Stimulated activated memory B cell treated with anti-CD40 and anti-IgM and Interleukin-4, amounts not matched to agents 10 μg/mL and 1 μg/mL and 100 μg/mL, for 72 hours (primary cell): ENCODE results near the gene AGTR1.
"Not testable (repeated sequence)": the region's sequence is repeated elsewhere in the genome, so short reads cannot be mapped to it uniquely, and the experiment has no call there.

Experiments used
- ATAC-seq: fragments of 150-1000 bp; cut with Tn5 transposase; 2 replicates; pipeline ENCODE4 v1.10.0; 2021
- H3K27ac Mint-ChIP-seq: one replicate; pipeline ENCODE4 v1.8.0; 2022; ENCODE audit warnings: mild to moderate bottlenecking, mixed read lengths
- H3K27me3 Mint-ChIP-seq: one replicate; pipeline ENCODE4 v1.8.0; 2022; ENCODE audit warnings: mixed read lengths
- H3K36me3 Mint-ChIP-seq: one replicate; pipeline ENCODE4 v1.8.0; 2022; ENCODE audit warnings: mixed read lengths
- H3K4me1 Mint-ChIP-seq: one replicate; pipeline ENCODE4 v1.8.0; 2022; ENCODE audit warnings: mixed read lengths
- H3K4me3 Mint-ChIP-seq: one replicate; pipeline ENCODE4 v1.8.0; 2022; ENCODE audit warnings: mild to moderate bottlenecking, moderate library complexity, mixed read lengths
- H3K9me3 Mint-ChIP-seq: one replicate; pipeline ENCODE4 v1.8.0; 2022; ENCODE audit warnings: mixed read lengths

Gene AGTR1

DNA sequence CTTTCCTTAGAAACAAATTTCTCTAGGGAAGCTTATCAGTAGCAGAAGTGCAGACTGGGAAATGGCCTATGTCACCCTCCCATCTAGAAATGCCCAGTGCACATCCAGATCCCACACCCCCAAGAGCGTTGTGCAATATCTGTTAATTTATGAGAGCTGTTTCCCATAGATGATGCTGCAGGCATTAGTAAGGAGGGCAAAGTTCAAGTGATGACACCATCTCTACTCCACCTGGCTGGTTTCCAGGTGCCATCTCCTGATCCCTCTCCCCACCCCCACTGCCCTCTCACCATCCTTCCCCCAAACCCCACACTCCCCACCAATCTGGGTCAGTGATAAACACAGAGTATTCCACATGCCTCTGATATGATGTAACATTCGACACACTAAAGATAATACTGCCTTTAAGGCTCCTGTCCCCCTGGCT is 39.4 kb downstream of the AGTR1 start:
- no peak overlapping the region for H3K4me3 Mint-ChIP-seq
- no peak for ATAC-seq
- no peaks in the 10 kb centered on the region for H3K9me3 Mint-ChIP-seq
- no peaks in the 10 kb centered on the region for H3K36me3 Mint-ChIP-seq
- no peak overlapping the region for H3K27ac Mint-ChIP-seq
- H3K4me1 Mint-ChIP-seq = no peaks in the 10 kb centered on the region
- H3K27me3 Mint-ChIP-seq = no peaks in the 10 kb centered on the region

DNA sequence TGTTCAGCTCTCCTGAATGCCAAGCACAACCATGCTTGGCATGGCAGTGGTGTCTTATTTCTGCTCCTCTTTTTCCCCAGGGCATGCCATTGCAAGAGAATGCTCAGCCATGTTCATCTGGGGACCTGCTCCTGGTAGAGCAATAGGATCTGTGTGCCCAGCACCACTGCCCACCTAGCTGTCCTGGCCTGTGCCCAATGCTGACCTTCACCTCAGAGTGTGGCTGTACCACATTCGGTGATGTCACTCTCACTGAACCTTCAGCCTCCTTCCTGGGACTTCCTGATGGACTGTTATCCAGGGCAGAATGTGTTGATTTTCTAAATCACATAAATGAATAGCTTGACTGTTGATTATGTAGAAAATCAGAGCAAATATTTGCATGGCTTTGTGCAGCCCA is 42.0 kb downstream of the AGTR1 start:
- ATAC-seq = peak; percentile 57
- no peaks in the 10 kb centered on the region for H3K27me3 Mint-ChIP-seq
- no peaks in the 10 kb centered on the region for H3K36me3 Mint-ChIP-seq
- H3K27ac Mint-ChIP-seq = no peak overlapping the region
- H3K4me1 Mint-ChIP-seq = no peaks in the 10 kb centered on the region
- no peak overlapping the region for H3K4me3 Mint-ChIP-seq
- no peaks in the 10 kb centered on the region for H3K9me3 Mint-ChIP-seq

DNA sequence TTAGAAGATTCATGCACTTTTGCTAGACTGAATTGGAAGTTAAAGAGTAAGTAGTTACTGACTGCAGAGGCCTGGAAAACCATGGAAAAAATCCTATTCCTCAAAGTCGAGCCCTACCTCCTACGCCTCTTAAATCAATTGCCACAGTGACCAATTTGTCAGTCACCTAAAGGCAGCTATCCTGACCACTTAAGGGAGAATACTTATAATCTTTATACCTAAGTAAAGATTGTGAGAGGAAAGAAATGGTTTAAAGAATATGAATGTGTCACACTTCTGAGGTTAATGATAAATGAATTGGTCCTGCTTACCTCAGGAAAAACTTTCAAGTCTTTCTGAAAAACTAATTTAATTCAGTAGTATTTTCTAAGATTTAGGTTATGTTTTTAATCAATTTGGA is 42.6 kb downstream of the AGTR1 start:
- Mint-ChIP-seq H3K36me3 (no peaks in the 10 kb centered on the region), H3K9me3 (no peaks in the 10 kb centered on the region), H3K27ac (no peak overlapping the region), H3K27me3 (no peaks in the 10 kb centered on the region), H3K4me3 (no peak overlapping the region), H3K4me1 (no peaks in the 10 kb centered on the region)
- ATAC-seq = no peak

DNA sequence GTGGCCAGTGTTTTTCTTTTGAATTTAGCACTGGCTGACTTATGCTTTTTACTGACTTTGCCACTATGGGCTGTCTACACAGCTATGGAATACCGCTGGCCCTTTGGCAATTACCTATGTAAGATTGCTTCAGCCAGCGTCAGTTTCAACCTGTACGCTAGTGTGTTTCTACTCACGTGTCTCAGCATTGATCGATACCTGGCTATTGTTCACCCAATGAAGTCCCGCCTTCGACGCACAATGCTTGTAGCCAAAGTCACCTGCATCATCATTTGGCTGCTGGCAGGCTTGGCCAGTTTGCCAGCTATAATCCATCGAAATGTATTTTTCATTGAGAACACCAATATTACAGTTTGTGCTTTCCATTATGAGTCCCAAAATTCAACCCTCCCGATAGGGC is 43.5 kb downstream of the AGTR1 start:
- Mint-ChIP-seq H3K4me1 (no peaks in the 10 kb centered on the region), H3K27me3 (no peaks in the 10 kb centered on the region), H3K36me3 (no peaks in the 10 kb centered on the region), H3K9me3 (no peaks in the 10 kb centered on the region), H3K27ac (no peak overlapping the region), H3K4me3 (no peak overlapping the region)
- no peak for ATAC-seq

DNA sequence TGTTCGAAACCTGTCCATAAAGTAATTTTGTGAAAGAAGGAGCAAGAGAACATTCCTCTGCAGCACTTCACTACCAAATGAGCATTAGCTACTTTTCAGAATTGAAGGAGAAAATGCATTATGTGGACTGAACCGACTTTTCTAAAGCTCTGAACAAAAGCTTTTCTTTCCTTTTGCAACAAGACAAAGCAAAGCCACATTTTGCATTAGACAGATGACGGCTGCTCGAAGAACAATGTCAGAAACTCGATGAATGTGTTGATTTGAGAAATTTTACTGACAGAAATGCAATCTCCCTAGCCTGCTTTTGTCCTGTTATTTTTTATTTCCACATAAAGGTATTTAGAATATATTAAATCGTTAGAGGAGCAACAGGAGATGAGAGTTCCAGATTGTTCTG is 44.4 kb downstream of the AGTR1 start:
- H3K27ac Mint-ChIP-seq = no peak overlapping the region
- no peaks in the 10 kb centered on the region for H3K27me3 Mint-ChIP-seq
- no peaks in the 10 kb centered on the region for H3K9me3 Mint-ChIP-seq
- no peaks in the 10 kb centered on the region for H3K4me1 Mint-ChIP-seq
- ATAC-seq = no peak
- no peaks in the 10 kb centered on the region for H3K36me3 Mint-ChIP-seq
- H3K4me3 Mint-ChIP-seq = no peak overlapping the region

DNA sequence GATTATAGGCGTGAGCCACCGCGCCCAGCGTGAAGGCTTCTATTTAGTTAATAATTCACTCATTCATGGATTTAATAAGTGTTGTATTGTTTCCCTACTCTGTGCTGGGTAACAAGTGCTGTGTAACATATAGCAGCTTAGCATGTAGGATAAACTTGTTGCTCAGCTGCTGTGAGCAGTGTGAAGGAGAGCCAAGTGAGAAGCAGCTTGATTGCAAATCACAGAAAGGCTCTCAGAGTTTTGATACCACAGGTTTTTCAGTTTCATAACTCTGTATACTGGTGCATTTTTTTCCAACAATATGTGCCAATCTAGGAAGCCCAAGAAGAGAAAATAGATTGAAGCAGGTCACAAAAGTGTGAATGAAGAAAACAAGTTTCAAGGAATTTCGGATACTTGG is 48.4 kb downstream of the AGTR1 start:
- H3K36me3 Mint-ChIP-seq = no peaks in the 10 kb centered on the region
- ATAC-seq = no peak
- no peaks in the 10 kb centered on the region for H3K9me3 Mint-ChIP-seq
- no peaks in the 10 kb centered on the region for H3K27me3 Mint-ChIP-seq
- no peak overlapping the region for H3K4me3 Mint-ChIP-seq
- no peak overlapping the region for H3K27ac Mint-ChIP-seq
- H3K4me1 Mint-ChIP-seq = no peaks in the 10 kb centered on the region

DNA sequence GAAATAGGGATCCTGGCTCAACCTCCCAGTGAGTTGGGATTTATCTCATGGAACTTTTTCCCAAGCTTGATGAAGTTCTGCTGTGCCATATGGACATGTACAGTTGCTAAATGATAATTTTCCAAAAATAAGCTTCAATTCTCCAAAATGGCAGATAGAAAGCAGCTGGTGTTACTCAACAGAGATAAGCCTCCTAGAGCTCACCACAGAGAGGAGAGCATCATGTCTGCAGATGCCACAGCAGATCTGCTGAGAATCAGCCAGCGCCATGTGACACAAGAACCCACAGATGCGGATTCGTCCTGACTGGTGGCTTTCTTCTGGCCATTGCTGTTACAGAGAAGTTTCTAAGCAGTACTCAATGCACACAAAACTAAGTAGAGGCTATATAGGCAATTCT is 50.6 kb downstream of the AGTR1 start:
- Mint-ChIP-seq H3K36me3 (no peaks in the 10 kb centered on the region), H3K4me3 (no peak overlapping the region), H3K4me1 (no peaks in the 10 kb centered on the region), H3K27me3 (no peaks in the 10 kb centered on the region), H3K27ac (no peak overlapping the region), H3K9me3 (no peaks in the 10 kb centered on the region)
- ATAC-seq = no peak

DNA sequence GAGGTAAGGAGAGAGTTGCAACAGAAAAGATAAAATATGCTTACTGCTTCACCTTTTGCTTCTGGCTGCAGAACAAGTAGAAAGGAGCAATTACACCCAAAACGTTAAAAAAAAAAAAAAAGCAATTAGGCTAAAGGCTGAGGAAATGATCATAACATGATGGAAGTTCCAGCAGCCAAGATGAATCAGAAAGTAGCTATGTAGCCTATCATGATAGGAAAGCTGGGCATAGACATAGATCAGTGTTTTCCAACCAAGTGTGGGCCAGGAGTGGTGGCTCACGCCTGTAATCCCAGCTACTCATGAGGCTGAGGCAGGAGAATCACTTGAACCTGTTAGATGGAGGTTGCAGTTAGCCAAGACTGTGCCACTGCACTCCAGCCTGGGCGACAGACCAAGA is 52.6 kb downstream of the AGTR1 start:
- H3K27ac Mint-ChIP-seq = no peak overlapping the region
- H3K4me1 Mint-ChIP-seq = no peaks in the 10 kb centered on the region
- H3K27me3 Mint-ChIP-seq = no peaks in the 10 kb centered on the region
- H3K4me3 Mint-ChIP-seq = no peak overlapping the region
- no peak for ATAC-seq
- H3K9me3 Mint-ChIP-seq = no peaks in the 10 kb centered on the region
- no peaks in the 10 kb centered on the region for H3K36me3 Mint-ChIP-seq

DNA sequence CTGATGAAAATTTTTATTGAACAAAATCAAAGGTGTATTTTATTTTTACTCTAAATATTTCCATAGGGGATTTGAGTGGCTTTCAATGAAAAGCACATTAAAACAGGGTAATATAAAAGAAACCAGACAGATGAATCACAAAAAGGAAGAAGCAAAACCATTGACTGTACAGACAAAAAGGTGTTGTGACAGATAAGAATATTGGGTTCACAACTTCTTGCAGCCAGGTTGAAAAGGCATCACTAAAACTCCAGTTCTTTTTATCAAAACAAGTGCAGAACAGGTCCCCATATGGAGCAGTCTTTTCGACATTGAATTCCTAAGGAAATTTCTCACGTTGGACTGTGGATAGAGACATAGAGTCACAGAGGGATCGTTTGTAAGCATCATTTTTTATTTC is 53.8 kb downstream of the AGTR1 start:
- Mint-ChIP-seq H3K36me3 (no peaks in the 10 kb centered on the region), H3K9me3 (no peaks in the 10 kb centered on the region), H3K4me3 (no peak overlapping the region), H3K27me3 (no peaks in the 10 kb centered on the region), H3K27ac (no peak overlapping the region), H3K4me1 (no peaks in the 10 kb centered on the region)
- no peak for ATAC-seq

DNA sequence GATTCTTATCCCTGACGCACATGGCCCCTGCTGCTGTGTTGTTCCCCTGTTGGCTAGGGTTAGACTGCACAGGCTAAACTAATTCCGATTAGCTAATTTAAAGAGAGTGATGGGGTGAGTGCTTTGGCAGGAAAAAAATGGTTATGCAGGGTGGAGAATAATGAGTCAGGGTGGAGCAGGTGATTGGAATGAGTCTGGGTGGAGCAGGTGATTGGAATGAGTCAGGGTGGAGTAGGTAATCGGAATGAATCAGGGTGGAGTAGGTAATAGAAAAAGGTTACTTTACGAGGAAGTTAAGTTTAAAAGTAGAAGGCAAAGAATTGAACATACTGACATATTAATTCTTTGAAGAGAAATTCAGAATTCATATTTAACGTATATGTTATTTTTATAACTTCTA is 55.7 kb downstream of the AGTR1 start:
- not testable (repeated sequence) for H3K4me1 Mint-ChIP-seq, H3K27me3 Mint-ChIP-seq, H3K27ac Mint-ChIP-seq, H3K9me3 Mint-ChIP-seq, H3K4me3 Mint-ChIP-seq, ATAC-seq, H3K36me3 Mint-ChIP-seq

DNA sequence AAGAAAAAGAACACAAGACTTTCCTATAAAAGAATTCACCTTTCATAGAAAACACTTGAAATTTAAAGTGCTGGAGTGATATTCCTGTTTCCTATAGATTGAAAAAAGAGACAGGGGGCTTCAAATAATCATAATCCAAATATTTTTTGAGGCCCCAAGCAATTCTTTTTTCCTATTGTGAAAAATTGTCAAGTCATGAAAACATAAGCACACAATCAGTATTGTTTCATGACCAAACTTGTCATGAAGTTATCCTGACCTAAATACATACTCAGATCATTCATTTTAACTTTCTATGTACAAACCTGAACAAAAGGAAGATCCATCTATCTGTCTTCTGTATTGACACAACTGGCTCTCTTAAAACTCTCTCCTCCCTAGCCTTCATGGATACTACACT is 57.9 kb downstream of the AGTR1 start:
- no peaks in the 10 kb centered on the region for H3K36me3 Mint-ChIP-seq
- H3K4me3 Mint-ChIP-seq = no peak overlapping the region
- H3K9me3 Mint-ChIP-seq = no peaks in the 10 kb centered on the region
- no peak overlapping the region for H3K27ac Mint-ChIP-seq
- no peaks in the 10 kb centered on the region for H3K4me1 Mint-ChIP-seq
- H3K27me3 Mint-ChIP-seq = no peaks in the 10 kb centered on the region
- no peak for ATAC-seq

DNA sequence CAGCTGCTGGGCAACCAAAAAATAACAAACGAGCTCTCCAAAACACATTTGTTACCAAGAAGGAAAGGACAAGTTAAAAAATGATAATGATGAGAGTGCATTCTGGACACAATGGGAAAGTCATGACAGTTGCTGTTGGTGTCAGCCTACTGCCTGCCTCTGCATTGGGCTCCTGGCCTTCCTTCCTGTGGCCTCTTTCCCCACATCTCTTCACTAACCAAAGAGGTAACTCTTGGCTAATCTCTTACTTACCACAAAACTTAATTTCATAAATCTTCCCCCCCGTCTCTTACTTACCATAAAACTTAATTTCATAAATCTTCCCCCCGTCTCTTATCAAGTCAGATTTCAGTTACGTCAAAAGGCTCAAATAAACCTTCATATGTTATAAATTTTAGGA is 58.6 kb downstream of the AGTR1 start:
- Mint-ChIP-seq H3K9me3 (no peaks in the 10 kb centered on the region), H3K27me3 (no peaks in the 10 kb centered on the region), H3K4me3 (no peak overlapping the region), H3K36me3 (no peaks in the 10 kb centered on the region), H3K4me1 (no peaks in the 10 kb centered on the region), H3K27ac (no peak overlapping the region)
- no peak for ATAC-seq

DNA sequence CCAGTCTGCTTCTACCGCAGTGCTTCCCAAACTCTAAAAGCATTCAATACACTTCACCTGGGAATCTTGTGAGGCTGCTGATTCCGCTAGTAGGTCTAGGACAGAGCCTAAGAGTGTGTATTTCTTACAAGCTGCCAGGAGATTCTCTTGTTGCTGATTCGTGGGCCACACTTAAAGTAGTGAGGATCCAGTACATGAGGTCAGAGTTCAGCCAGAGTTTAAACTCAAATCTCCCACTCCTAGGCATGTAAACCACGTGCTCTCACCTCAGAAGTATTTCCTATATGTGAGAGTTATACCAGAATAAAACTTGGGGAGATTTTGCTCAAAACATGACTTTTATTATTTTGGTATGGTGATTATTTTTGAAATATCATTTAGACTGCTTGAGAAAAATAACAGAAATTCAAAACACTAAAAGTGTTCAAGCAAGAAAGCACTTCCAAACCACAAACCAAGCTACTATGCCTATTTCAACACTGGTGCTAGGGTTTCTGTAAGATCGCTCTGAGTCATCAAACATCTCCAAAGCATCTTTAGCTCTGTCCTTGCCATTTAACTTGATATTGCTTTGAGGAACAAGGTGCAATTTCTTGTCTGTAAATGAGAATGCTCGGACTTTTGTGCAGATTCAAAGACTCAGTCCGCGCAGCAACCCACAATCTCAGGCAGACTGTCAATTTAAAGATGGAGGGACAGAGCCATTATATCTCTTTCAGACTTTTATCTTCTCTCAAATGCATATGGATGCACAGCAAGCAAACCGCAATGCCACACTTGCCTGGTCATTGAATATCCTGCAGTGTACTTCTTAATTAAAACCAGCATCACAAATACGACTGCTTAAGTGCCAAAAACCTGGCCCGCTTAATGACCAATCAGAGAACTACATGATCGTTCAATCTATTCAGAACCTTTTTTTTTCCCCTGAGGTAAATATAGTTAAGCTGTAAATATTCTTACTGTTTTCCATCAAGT is 59.8 kb downstream of the AGTR1 start:
- Mint-ChIP-seq H3K36me3 (no peaks in the 10 kb centered on the region), H3K27ac (no peak overlapping the region), H3K9me3 (no peaks in the 10 kb centered on the region), H3K4me3 (no peak overlapping the region), H3K4me1 (no peaks in the 10 kb centered on the region), H3K27me3 (no peaks in the 10 kb centered on the region)
- ATAC-seq = no peak

DNA sequence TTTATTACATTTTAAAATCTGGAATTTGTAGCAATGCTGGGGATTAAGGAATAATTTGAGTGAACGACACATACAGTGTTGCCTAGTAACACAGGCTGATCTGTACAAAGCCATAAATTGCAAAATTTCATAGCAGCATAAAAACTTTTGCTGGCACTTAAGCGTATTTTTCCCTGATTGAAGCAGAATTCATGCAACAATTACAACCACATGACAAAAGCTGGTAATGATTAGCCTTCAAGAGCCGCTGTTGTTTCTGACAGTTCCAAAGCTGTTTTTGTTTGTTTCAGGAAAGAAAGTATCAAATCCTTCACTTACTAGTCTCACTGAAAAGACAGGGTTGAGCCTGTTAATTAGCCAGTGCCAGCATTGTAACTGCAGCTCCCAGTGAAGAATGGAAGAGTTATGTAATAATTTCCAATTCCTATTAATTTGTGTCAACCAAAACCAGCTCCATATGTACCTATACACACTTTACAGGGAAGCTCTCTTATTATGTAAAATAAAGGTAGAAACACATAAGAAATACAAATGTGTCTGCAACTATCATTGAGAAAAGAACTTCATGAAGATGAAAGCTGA is 60.7 kb downstream of the AGTR1 start:
- no peaks in the 10 kb centered on the region for H3K4me1 Mint-ChIP-seq
- H3K27ac Mint-ChIP-seq = no peak overlapping the region
- no peak overlapping the region for H3K4me3 Mint-ChIP-seq
- H3K27me3 Mint-ChIP-seq = no peaks in the 10 kb centered on the region
- H3K9me3 Mint-ChIP-seq = no peaks in the 10 kb centered on the region
- H3K36me3 Mint-ChIP-seq = no peaks in the 10 kb centered on the region
- ATAC-seq = no peak

DNA sequence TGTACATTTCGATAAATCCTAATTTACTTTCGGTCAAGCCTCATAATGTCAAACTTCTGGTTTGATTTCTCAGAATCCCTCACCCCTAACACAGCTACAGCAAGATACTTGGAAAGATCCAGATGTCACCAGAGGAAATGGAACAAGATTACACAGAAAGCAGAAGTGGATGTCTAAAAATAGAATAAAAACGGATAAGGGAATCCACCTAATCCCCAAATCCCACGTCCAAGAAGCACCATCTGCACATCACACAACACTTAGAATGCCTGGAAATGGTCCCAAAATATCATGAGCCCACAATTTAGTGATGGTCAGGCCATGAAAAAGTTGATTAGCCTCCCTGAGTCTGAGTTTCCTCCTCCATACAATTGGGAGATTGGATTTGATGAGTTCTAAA is 61.7 kb downstream of the AGTR1 start:
- ATAC-seq = no peak
- H3K4me1 Mint-ChIP-seq = no peaks in the 10 kb centered on the region
- H3K27ac Mint-ChIP-seq = no peak overlapping the region
- H3K36me3 Mint-ChIP-seq = no peaks in the 10 kb centered on the region
- H3K27me3 Mint-ChIP-seq = no peaks in the 10 kb centered on the region
- no peak overlapping the region for H3K4me3 Mint-ChIP-seq
- no peaks in the 10 kb centered on the region for H3K9me3 Mint-ChIP-seq

DNA sequence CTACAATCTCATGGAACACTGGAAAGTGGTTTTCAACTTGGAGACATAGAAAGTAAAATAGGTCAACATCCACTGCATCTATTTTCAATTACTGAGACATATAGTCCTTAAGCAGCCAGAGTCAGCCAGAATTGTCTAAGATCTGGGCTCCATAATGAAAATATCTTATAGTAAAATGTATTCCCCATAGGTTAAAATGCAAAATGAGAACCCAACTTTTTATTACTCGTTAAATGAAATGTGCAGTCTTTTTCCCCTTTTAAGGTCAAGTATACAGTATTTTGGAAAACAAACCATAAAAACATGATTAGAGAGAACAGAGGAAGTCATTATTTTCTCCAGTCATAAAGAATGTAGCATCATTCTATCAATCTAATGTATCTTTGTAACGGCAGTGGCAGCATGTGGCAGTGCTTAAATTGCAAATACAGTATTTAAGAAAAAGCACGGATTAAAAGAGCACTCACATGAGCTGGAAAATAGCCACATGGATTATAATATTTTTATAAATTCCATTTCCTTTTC is 65.5 kb downstream of the AGTR1 start:
- Mint-ChIP-seq H3K27me3 (no peaks in the 10 kb centered on the region), H3K27ac (no peak overlapping the region), H3K36me3 (no peaks in the 10 kb centered on the region), H3K9me3 (peaks cover 2% of the 10 kb centered on the region), H3K4me3 (no peak overlapping the region), H3K4me1 (no peaks in the 10 kb centered on the region)
- no peak for ATAC-seq
